IPS DF 6.9 (cell line): ENCODE measurements around the gene LIPA.

Source experiments
- DNase-seq: peaks from one replicate; pipeline ENCODE4 v3.0.0-alpha.2; 2013; ENCODE audit warnings: low read depth, low spot score
- H3K27ac ChIP-seq: one replicate; pipeline ENCODE4 v1.5.1; 2013; ENCODE audit warnings: low read length, control low read depth
- H3K27me3 ChIP-seq: 2 replicates; pipeline ENCODE4 v1.6.1; 2013; ENCODE audit warnings: mild to moderate bottlenecking, low read length; ENCODE audit not compliant: control insufficient read depth, insufficient read depth
- H3K36me3 ChIP-seq: 2 replicates; pipeline ENCODE4 v1.6.1; 2013; ENCODE audit warnings: low read length; ENCODE audit not compliant: control insufficient read depth, insufficient read depth
- H3K4me1 ChIP-seq: 2 replicates; pipeline ENCODE4 v1.6.1; 2013; ENCODE audit warnings: low read length; ENCODE audit not compliant: control insufficient read depth, insufficient read depth
- H3K4me3 ChIP-seq: 2 replicates; pipeline ENCODE4 v1.5.1; 2013; ENCODE audit warnings: mild to moderate bottlenecking, low read length
- H3K9me3 ChIP-seq: 2 replicates; pipeline ENCODE4 v1.6.1; 2013; ENCODE audit warnings: low read length, inconsistent platforms; ENCODE audit not compliant: control insufficient read depth, insufficient read depth
- WGBS: extraction: QIAGEN DNeasy Blood & Tissue Kit; methylation state at CpG from one replicate; pipeline ENCODE4 v1.1.7; 2013; ENCODE audit warnings: mixed read lengths, missing lambda C conversion rate; ENCODE audit not compliant: insufficient read length, insufficient coverage; 5-methylcytosine and 5-hydroxymethylcytosine counted together

The LIPA gene

DNA sequence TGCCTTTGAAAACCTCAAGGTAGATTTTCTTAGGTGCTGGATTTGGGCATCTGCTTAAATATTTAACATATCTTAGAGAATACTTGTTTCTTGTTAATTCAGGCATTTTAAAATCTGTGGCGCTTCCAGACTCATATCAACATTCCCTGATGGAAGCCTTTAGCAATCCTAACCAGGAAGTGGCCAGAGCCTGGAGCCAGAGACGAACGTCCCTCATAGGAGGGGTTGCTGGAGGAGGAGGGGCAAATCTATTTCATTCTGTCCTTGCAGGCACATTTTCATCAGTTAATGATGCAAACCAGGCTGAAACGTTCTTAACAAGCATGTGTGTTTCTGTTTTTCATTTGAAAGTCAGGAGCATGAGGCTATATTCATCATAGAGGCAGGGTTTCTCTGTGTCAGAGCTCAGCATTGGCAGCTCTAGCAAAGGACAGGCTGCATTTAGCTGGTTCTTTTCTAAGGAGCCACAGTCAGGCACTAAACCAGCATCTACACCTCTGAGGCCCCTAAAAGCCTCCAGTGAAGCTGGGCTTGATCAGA, 32.4 kb upstream of the LIPA start:
- no peaks in the 10 kb centered on the region for H3K36me3 ChIP-seq
- H3K4me1 ChIP-seq: no peaks in the 10 kb centered on the region
- WGBS: no CpG with 5 or more reads among the region's 4 CpGs
- DNase-seq: no peak
- no peaks in the 10 kb centered on the region for H3K27me3 ChIP-seq
- H3K9me3 ChIP-seq: no peaks in the 10 kb centered on the region
- H3K4me3 ChIP-seq: no peak overlapping the region
- H3K27ac ChIP-seq: no peak overlapping the region

DNA sequence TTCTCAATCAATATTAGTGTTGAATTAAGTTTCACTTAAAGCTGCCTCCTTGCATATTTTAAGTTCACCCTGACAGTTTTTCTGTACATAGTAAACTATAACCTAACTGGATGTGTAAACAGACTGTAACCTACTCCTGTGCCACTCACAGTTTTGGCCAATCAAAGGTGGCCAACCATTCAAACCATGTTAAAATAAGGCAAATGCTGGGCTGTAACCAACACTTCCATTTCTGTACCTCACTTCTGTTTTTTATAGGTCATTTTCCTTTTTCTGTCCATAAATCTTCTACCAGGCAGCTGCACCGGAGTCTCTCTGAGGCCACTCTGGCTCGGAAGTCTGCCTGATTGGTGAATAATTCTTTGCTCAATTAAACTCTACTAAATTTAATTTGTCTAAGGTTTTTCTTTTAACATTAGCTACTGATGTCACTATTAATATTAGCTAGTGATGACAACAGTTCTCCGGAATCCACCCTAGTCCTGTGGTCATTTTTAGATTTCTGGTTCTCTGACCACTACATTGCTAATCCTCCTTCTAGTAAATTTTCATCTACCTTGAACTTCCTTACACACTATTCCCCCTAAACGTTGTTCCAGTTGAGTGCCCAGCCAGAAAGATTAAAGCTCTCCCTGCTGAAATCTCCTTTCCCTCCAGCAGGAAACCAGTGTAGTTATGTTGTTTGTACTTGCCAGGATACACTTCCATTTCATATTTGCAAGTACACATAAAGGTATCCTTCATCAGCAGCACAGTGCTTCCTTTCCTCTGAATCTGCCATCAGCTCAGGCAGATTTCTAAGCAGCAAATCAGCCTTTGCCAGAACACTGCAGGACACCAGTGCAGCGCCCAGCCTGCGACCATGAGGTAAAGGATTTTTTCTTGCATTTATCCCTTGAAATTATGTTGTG, 31.7 kb upstream of the LIPA start:
- no peaks in the 10 kb centered on the region for H3K4me1 ChIP-seq
- H3K9me3 ChIP-seq: no peaks in the 10 kb centered on the region
- no peak overlapping the region for H3K4me3 ChIP-seq
- WGBS: no CpG with 5 or more reads among the region's 6 CpGs
- H3K36me3 ChIP-seq: no peaks in the 10 kb centered on the region
- no peak overlapping the region for H3K27ac ChIP-seq
- H3K27me3 ChIP-seq: no peaks in the 10 kb centered on the region
- no peak for DNase-seq

DNA sequence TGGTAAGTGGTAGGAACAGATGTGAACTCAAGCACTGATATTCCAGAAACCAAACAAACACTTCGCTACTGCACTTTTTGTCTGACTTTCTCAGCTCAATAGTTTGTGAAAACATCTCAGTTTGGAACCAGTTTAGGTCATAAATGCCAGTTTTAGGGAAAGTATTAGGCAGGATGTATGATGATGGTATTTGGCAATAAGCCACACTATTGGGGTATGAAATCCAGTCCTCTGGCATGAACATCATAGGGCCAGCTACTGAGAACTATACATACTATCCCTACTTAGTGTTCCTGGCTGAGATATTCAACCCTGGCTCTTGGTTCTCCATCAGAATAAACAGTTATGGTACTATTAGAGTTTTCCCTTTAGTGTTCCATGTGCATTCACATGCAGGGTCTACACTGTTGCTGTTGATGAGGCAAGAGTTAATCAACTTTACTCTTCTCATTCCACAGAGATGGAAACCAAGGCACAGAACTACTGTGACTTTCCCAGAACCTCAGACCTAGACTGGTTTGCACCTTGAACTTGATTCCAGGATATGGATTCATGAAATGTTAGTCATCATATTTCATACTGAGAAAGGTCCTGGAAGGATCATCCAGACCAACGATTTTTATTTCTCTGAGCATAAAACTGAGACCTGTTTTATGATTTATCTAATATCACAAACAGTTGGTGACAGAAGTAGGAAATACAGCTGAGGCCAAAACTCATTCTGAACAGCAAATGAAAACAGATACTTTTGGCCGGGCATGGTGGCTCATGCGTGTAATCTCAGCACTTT, 30.2 kb upstream of the LIPA start:
- no peaks in the 10 kb centered on the region for H3K9me3 ChIP-seq
- H3K4me3 ChIP-seq: no peak overlapping the region
- no peaks in the 10 kb centered on the region for H3K4me1 ChIP-seq
- no peaks in the 10 kb centered on the region for H3K27me3 ChIP-seq
- no peak for DNase-seq
- no peaks in the 10 kb centered on the region for H3K36me3 ChIP-seq
- H3K27ac ChIP-seq: no peak overlapping the region
- WGBS: no CpG with 5 or more reads among the region's 4 CpGs

DNA sequence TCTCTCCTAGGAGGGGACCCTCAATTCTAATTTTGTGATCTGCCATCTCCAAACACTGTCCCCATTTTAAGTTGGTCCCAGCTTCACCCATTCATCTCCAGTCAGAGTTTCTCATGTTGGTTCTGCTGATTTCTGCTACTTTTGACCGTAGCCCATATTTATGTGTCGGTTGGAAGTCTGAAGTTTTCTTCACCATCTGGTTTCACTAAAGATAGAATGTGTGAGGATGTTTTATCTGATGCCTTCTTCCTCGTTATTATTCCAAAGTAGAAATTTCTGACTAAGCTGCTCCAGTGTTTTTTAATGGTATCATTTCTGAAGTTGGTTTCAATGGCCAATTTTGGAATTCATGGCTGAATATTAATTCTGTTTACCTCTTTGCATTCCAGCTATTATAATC, 28.9 kb upstream of the LIPA start:
- no CpG with 5 or more reads among the region's 3 CpGs for WGBS
- Histone ChIP-seq H3K9me3 (no peaks in the 10 kb centered on the region), H3K4me1 (no peaks in the 10 kb centered on the region), H3K4me3 (no peak overlapping the region), H3K27ac (no peak overlapping the region), H3K36me3 (no peaks in the 10 kb centered on the region), H3K27me3 (no peaks in the 10 kb centered on the region)
- no peak for DNase-seq

DNA sequence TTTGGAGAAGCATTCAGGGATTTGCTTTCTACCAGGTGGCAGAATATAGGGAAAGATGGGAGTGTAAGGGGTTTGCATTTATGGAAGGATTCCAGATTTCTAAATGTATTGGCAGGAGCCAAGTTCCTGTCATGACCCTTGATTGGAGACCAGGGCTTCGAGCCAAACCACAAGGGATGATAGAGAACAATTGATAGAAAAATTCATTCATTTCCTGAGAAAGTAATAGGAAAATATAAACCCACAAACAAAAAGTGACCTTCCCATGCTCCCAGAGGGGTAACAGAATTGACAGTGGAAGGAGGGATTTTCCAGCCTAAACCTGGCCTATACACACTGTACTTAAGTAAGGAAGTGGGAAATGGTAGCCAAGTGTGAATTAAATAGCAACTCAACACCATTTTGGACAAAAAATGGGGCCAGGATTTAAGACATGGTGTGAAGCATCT, 27.9 kb upstream of the LIPA start:
- no peaks in the 10 kb centered on the region for H3K36me3 ChIP-seq
- no CpG with 5 or more reads among the region's 1 CpG for WGBS
- no peak for DNase-seq
- no peak overlapping the region for H3K4me3 ChIP-seq
- no peaks in the 10 kb centered on the region for H3K27me3 ChIP-seq
- H3K27ac ChIP-seq: no peak overlapping the region
- H3K4me1 ChIP-seq: 0 out of 2 replicates have a peak, but pooled peaks cover 1% of the 10 kb centered on the region
- no peaks in the 10 kb centered on the region for H3K9me3 ChIP-seq

DNA sequence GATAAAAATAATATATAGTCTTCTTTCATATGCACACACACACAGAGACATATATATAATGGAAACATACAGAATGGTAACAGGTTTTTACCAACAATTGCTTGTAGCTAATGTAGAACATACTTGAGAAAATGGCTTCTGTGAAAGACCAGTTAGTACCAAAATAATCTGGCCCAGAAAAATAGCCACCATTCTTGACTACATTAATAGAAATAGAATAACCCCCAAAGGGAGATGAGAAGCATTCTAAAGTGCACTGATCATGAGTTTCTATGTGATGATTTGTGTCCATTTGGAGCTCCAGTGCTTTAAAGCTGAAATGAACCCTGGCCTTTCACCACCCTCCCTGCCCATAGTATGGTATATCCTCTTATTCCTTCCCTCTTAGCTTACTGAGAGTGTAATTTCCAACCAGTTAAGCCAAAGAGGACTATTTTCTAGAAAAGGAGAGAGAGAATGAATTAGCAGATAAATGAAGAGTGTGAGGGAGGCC, 27.4 kb upstream of the LIPA start:
- Histone ChIP-seq H3K27ac (no peak overlapping the region), H3K27me3 (no peaks in the 10 kb centered on the region), H3K4me1 (0 out of 2 replicates have a peak, but pooled peaks cover 1% of the 10 kb centered on the region), H3K9me3 (no peaks in the 10 kb centered on the region), H3K36me3 (no peaks in the 10 kb centered on the region), H3K4me3 (no peak overlapping the region)
- DNase-seq: no peak

DNA sequence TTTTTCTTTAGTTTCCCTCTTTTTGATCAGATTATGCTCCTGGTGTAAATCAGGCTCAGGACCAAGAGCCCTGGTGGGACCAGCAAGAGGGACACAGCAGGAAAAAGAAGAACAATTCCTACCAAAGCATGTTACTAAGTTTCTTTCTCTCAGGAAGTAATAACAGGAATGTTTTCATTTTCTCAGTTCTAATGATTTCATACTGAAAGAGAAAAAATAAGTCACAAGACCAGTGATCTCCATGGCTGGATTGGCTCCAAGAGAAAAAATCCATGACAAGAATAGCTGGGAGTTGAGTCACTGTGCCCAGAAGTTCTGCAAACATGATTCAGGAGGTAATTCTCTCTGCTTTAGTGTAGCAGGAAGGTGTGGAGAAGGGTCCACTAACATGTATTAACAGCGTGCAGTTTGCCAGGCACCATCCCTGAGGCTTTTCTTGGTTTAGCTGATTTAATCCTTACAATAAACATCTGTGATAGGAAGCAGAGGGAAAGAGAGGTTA, 26.5 kb upstream of the LIPA start:
- Histone ChIP-seq H3K27me3 (no peaks in the 10 kb centered on the region), H3K9me3 (no peaks in the 10 kb centered on the region), H3K4me1 (0 out of 2 replicates have a peak, but pooled peaks cover 1% of the 10 kb centered on the region), H3K27ac (no peak overlapping the region), H3K36me3 (no peaks in the 10 kb centered on the region), H3K4me3 (no peak overlapping the region)
- no peak for DNase-seq
- WGBS: no CpG with 5 or more reads among the region's 1 CpG

DNA sequence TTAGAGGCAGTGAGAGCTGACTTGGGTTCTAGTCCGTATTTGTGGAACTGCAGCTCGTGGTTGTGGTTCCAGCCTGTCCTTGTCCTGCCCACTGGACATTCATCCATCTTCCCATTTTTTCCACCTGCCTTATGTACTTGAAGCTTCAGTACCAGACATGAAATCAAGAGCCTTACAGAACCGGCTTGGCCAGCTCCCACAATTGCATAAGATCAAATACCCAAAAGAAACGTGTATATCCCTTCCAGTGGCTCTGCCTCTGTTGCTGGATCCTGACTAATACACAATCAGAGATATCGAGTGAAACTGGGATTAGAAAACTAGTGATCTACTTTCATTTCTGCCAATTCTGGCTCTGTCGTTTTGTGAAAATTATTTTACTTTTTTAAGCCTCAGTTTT, 23.8 kb upstream of the LIPA start:
- WGBS: no CpG with 5 or more reads among the region's 6 CpGs
- Histone ChIP-seq H3K27me3 (no peaks in the 10 kb centered on the region), H3K9me3 (no peaks in the 10 kb centered on the region), H3K27ac (no peak overlapping the region), H3K4me1 (0 out of 2 replicates have a peak, but pooled peaks cover 1% of the 10 kb centered on the region), H3K4me3 (no peak overlapping the region), H3K36me3 (no peaks in the 10 kb centered on the region)
- DNase-seq: no peak

DNA sequence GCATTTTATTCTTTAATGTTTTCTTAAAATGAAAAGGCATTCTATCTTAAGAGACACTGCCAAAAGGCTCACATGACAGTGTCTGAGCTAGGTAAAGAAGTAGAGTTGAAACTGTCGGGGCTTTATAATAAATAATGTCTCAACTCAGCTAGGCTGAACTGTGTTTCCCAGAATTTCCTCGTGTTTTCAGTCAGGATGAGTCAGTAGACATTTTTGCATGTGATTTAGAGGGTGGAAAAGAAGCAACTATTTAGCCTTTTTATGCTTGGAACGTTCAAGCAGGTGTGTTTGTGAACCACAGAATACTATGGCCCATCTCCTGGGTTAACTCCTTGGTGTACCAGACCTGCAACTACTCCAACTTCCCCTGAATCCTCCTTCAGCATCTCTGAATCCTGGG, 23.4 kb upstream of the LIPA start:
- DNase-seq: no peak
- Histone ChIP-seq H3K4me3 (no peak overlapping the region), H3K4me1 (0 out of 2 replicates have a peak, but pooled peaks cover 1% of the 10 kb centered on the region), H3K27me3 (no peaks in the 10 kb centered on the region), H3K27ac (no peak overlapping the region), H3K36me3 (no peaks in the 10 kb centered on the region), H3K9me3 (no peaks in the 10 kb centered on the region)
- WGBS: no CpG with 5 or more reads among the region's 3 CpGs

DNA sequence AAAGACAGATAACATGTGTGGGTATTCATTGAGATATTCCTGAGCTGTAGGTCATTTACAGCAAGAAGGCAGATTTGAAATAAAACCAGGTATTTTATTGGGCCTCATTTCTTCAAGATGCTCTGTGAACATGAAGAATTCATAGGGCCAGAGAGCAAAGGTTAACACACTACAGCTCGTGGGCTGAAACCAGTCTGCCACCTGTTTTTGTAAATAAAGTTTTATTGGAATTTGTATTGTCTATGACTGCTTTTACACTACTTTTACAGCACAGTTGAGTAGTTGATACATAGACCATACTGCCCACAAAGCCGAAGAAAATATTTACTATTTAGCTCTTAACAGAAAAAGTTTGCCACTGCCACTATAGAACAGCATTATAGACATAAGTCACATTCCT, 22.1 kb upstream of the LIPA start:
- H3K4me1 ChIP-seq: 0 out of 2 replicates have a peak, but pooled peaks cover 1% of the 10 kb centered on the region
- WGBS: no CpG with 5 or more reads among the region's 2 CpGs
- H3K27me3 ChIP-seq: no peaks in the 10 kb centered on the region
- H3K9me3 ChIP-seq: no peaks in the 10 kb centered on the region
- DNase-seq: no peak
- H3K27ac ChIP-seq: no peak overlapping the region
- no peaks in the 10 kb centered on the region for H3K36me3 ChIP-seq
- H3K4me3 ChIP-seq: no peak overlapping the region
